SH-SY5Y (cell line): ENCODE data around the gene GREB1.

Experiments used
- GATA2 ChIP-seq: IDR thresholded peaks from 2 replicates; pipeline ENCODE4 v1.6.1; 2011; ENCODE audit warnings: mild to moderate bottlenecking, low read depth, low read length
- GATA3 ChIP-seq: IDR thresholded peaks from 2 replicates; pipeline ENCODE4 v1.6.1; 2011; ENCODE audit warnings: low read depth, mild to moderate bottlenecking, low read length, moderate library complexity

Gene GREB1

GRCh38 chr2:11679016-11679415, 145.2 kb downstream of the GREB1 start:
- TF ChIP-seq GATA3 (no peak), GATA2 (no peak)

- TF ChIP-seq GATA2 (no peak), GATA3 (no peak)
Measured at GRCh38 chr2:11679486-11680181, 145.8 kb downstream of the GREB1 start.

GRCh38 chr2:11680182-11680900, 146.5 kb downstream of the GREB1 start:
- no peak for TF ChIP-seq GATA3

GRCh38 chr2:11680901-11681721, 147.3 kb downstream of the GREB1 start:
- TF ChIP-seq GATA3: no peak
- TF ChIP-seq GATA2: no peak

GRCh38 chr2:11681722-11682589, 148.1 kb downstream of the GREB1 start:
- TF ChIP-seq GATA3: no peak

GRCh38 chr2:11682590-11682915, 148.7 kb downstream of the GREB1 start:
- TF ChIP-seq GATA3: no peak
- no peak for TF ChIP-seq GATA2

GRCh38 chr2:11683476-11683875, 149.6 kb downstream of the GREB1 start:
- TF ChIP-seq GATA3: no peak
- TF ChIP-seq GATA2: no peak

- TF ChIP-seq GATA3 (no peak), GATA2 (no peak)
Measured at GRCh38 chr2:11683966-11684365, 150.1 kb downstream of the GREB1 start.

- TF ChIP-seq GATA2: no peak
- no peak for TF ChIP-seq GATA3
Measured at GRCh38 chr2:11684894-11685460, 151.1 kb downstream of the GREB1 start.

GRCh38 chr2:11685906-11686470, 152.1 kb downstream of the GREB1 start:
- TF ChIP-seq GATA2 (no peak), GATA3 (no peak)

GRCh38 chr2:11687736-11688135, 153.9 kb downstream of the GREB1 start:
- no peak for TF ChIP-seq GATA2
- TF ChIP-seq GATA3: no peak

GRCh38 chr2:11688222-11689069, 154.6 kb downstream of the GREB1 start:
- TF ChIP-seq GATA2: no peak

- no peak for TF ChIP-seq GATA2
- no peak for TF ChIP-seq GATA3
Measured at GRCh38 chr2:11691076-11691660, 157.3 kb downstream of the GREB1 start.
